ENCODE measurements around the gene ITLN2. TPM values are rescaled to one million over a fixed set of nuclear protein-coding genes. Genes with fewer than 3 reads are reported as not detected.

The ITLN2 gene
- total and polyA plus RNA-seq, 9 of the 15 experiments (the other 6 are each of a cell fraction or from before 2014, with no cell fraction given): not detected

GRCh38 chr1:160997323-160998038 is 42.9 kb upstream of the ITLN2 start (continued):
- no peak for TF ChIP-seq ZZZ3 (IDR thresholded peaks at IDR 0.05)
- no peak for TF ChIP-seq NRF1 (conservative IDR thresholded peaks at IDR 0.05 in 1 of 2, IDR thresholded peaks at IDR 0.05 in 1 of 2)
- no peak for TF ChIP-seq BRCA1 (IDR thresholded peaks at IDR 0.05)
- no peak for TF ChIP-seq BRCA1 (CRISPR knock-in tag; IDR thresholded peaks at IDR 0.05)
- peak; percentile 56; the same call in 1 of the 2 replicates for TF ChIP-seq RB1 (IDR thresholded peaks at IDR 0.05; ENCODE audit: low read depth)
- no peak for TF ChIP-seq SREBF1 (IDR thresholded peaks at IDR 0.05; ENCODE audit: borderline replicate concordance, low read depth, low read length)
- TF ChIP-seq NONO (IDR thresholded peaks at IDR 0.05; ENCODE audit: low read depth in 2 of 2, low read length in 1 of 2): no peak
- 0 out of 4 replicates have a peak, but pooled peaks of 1 of the 2 experiments have one; percentile 54 for TF ChIP-seq UBTF (IDR thresholded peaks at IDR 0.05; ENCODE audit: borderline replicate concordance in 1 of 2, low read depth in 2 of 2, low read length in 2 of 2)
- no peak for TF ChIP-seq CHD7 (IDR thresholded peaks at IDR 0.05; ENCODE audit: low read depth, low read length)
- no peak for TF ChIP-seq HNRNPK (IDR thresholded peaks at IDR 0.05; ENCODE audit: low read depth, low read length, poor library complexity, severe bottlenecking)
- TF ChIP-seq GABPA (tag; conservative IDR thresholded peaks at IDR 0.05; ENCODE audit: low read depth): peak; percentile 47; the same call in 1 of the 2 replicates
- peak in 1 of 2 experiments; percentile 52; a peak in 1 of 3 replicates for TF ChIP-seq CBX3 (IDR thresholded peaks at IDR 0.05; ENCODE audit: borderline replicate concordance in 1 of 2, low read length in 2 of 2)
- no peak for TF ChIP-seq RBM34 (IDR thresholded peaks at IDR 0.05; ENCODE audit: borderline replicate concordance, insufficient read depth, low read length)
- no peak for TF ChIP-seq FOXJ3 (CRISPR knock-in tag; IDR thresholded peaks at IDR 0.05)
